GM12874 (cell line): ENCODE data around the gene NOM1.

Experiments used
- CTCF ChIP-seq: IDR thresholded peaks from 2 replicates; pipeline ENCODE4 v1.5.1; 2011; ENCODE audit warnings: low read depth, mild to moderate bottlenecking, control low read depth, low read length, moderate library complexity; ENCODE audit not compliant: insufficient read depth

Gene NOM1

GRCh38 chr7:157008206-157009169 is 59.0 kb downstream of the NOM1 start:
- no peak for TF ChIP-seq CTCF

DNA sequence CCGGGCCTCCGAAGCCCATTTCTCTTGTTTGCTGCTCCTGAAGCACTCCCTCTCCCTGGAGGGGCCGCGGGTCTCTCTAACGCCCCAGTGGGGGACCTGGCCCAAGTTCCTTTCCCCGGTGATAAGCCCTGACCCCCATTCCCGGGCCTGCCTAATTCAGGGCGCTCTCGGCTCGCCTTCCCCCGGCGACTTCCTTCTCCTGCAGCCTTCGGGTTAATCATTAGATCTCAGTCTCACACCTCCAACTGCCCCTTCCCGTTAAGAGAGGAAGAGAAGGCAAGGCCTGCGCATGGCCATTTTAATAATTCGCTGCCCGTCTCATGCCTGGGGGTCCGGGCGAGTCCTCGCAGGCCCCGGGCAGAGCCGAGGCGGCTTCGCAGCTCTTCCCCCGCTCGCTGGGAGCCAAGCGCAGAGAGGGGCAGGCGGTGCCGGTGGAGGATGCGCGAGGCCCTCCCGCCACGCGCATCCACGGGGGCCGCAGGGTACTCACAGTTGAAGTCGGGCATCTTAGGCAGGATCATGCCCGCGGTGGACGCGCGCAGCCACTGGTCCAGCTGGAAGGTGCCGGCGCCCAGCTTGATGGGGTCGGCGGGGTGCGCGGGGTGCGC is 59.8 kb downstream of the NOM1 start:
- no peak for TF ChIP-seq CTCF

- no peak for TF ChIP-seq CTCF
Measured at GRCh38 chr7:157009778-157010587, 60.5 kb downstream of the NOM1 start.

- no peak for TF ChIP-seq CTCF
Measured at GRCh38 chr7:157010588-157011332, 61.2 kb downstream of the NOM1 start, which contains the start of gene MNX1. Gene MNX1, minus strand, starts transcription at chr7:157010663. Its CDS starts 313 bp downstream, at chr7:157010350.

DNA sequence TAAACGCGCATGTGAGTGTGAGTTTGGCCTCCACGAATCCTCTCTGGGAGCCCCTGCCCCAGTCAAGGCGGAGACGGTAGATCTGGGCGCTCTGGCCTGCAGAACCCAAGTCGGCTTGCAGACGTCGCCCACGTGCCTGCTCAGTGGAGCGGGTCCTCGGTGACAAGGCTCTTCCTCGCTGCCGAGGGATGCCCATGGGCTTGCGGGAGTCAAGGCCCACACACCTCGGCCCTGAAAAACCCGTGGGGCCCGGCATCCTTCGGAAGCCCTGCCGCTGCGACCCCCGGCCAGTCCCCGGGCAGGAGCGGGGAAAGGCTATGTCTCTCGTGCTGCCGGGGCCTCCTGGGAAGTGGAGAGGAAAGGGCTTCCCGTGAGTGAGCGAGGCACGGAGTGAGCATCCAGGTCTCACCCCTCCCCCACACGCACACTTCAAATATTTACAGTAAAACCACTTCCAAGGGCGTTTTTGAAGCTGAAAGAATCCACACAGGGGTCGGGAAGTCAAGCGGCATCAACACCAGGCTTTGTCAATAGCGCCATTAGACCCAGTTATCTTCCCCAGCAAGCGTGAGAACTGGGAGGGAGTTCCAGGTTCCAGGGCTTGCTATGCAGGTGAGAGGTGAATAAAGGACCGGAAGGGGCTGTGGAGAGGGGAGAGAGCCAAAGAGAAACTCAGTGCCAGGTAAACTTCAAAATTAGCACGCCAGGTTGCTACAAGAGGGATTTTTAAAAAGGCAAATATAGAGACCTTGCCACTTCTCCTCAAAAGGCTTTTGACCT is 62.0 kb downstream of the NOM1 start:
- TF ChIP-seq CTCF, result no peak

- no peak for TF ChIP-seq CTCF
Measured at GRCh38 chr7:157012113-157012547, 62.6 kb downstream of the NOM1 start.
